NT2/D1 (cell line): ENCODE measurements around the gene MPRIP.

Experiments
- SUZ12 ChIP-seq: IDR thresholded peaks from 2 replicates; pipeline ENCODE4 v1.6.1; 2011; ENCODE audit not compliant: insufficient read length, insufficient read depth; ENCODE audit errors: extremely low read depth
- YY1 ChIP-seq: IDR thresholded peaks from 2 replicates; pipeline ENCODE4 v1.6.1; 2011; ENCODE audit not compliant: insufficient read length, insufficient read depth
- ZNF274 ChIP-seq: IDR thresholded peaks from 2 replicates; pipeline ENCODE4 v1.6.1; 2011; ENCODE audit warnings: mild to moderate bottlenecking, low read depth, low read length

DNA sequence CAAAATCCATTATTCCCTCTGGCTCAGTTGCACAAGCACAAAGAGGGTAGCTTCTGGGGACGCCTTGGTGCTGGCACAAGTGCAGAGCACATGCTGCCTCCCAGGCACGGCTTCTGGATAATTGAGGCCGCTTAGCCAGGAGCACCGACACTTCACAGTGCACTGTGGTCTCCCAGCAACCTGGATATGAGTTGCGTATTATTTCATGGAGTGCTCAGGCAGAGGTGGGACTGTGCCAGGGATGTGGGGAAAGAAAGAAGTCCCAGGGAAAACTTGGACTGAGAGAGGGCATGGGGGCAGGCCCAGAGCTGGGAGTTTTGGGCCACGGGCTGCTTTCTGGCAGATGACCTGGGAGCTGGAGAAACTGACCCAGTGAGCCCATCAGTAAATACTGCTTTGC is 37.5 kb downstream of the MPRIP start:
- no peak for TF ChIP-seq YY1
- no peak for TF ChIP-seq ZNF274
- TF ChIP-seq SUZ12: no peak
